GM10248 (cell line): Measurements from ENCODE around the gene TUBGCP6.

Experiments
- CTCF ChIA-PET: fragments of 300-600 bp; sonication (Branson Sonifier 250); formaldehyde crosslinking; extraction: SDS; loops from one replicate; lab custom pipeline; 2021; ENCODE audit warnings: antibody characterized with exemption; lab: Yijun Ruan, JAX
- POLR2A ChIA-PET: fragments of 350-650 bp; sonication (Branson Sonifier 250); formaldehyde crosslinking; extraction: SDS; loops from one replicate; lab custom pipeline; 2020; ENCODE audit warnings: antibody characterized with exemption; lab: Yijun Ruan, JAX
- DNase-seq: peaks from one replicate; pipeline ENCODE4 v3.0.0; 2012; ENCODE audit errors: extremely low spot score
- CTCF ChIP-seq: IDR thresholded peaks from 2 replicates; pipeline ENCODE4 v1.5.1; 2012; ENCODE audit warnings: mild to moderate bottlenecking, low read depth; ENCODE audit errors: extremely low read depth, missing control alignments, control extremely low read depth

The TUBGCP6 gene

GRCh38 chr22:50257451-50258360, 12.9 kb upstream of the TUBGCP6 start:
- TF ChIP-seq CTCF: no peak
- ChIA-PET CTCF (no interaction called here), POLR2A (no interaction called here)
- no peak for DNase-seq

- CTCF ChIA-PET: interaction anchor here (0.9 kb wide), 1 partner anchor 19 kb away, joined by 3 read pairs; no protein-coding TSS in a partner anchor
- POLR2A ChIA-PET: no interaction called here
- no peak for DNase-seq
- no peak for TF ChIP-seq CTCF
Measured at GRCh38 chr22:50257041-50257440, 12.2 kb upstream of the TUBGCP6 start.

- POLR2A ChIA-PET: no interaction called here
- DNase-seq: no peak
- CTCF ChIA-PET: interaction anchor here (0.9 to 6.3 kb wide), 3 partner anchors 8 to 20 kb away, joined by 3 to 64 read pairs (median 4); partner anchors contain the start of gene MAPK12
- no peak for TF ChIP-seq CTCF
Measured at GRCh38 chr22:50256258-50256862, 11.5 kb upstream of the TUBGCP6 start.

- no peak for TF ChIP-seq CTCF
- no peak for DNase-seq
- CTCF ChIA-PET: interaction anchor here (1.1 to 6.3 kb wide), 3 partner anchors 9 to 21 kb away, joined by 4 to 64 read pairs (median 18); partner anchors contain the start of gene MAPK12
- POLR2A ChIA-PET: no interaction called here
Measured at GRCh38 chr22:50255607-50256006, 10.8 kb upstream of the TUBGCP6 start.

- ChIA-PET CTCF (interaction anchor here (1.1 to 6.3 kb wide), 3 partner anchors 9 to 22 kb away, joined by 4 to 64 read pairs (median 18); partner anchors contain the start of gene MAPK12), POLR2A (interaction anchor here (0.5 kb wide), 1 partner anchor 256 kb away, joined by 5 read pairs; no protein-coding TSS in a partner anchor)
- TF ChIP-seq CTCF: no peak
Measured at GRCh38 chr22:50255099-50255498, 10.3 kb upstream of the TUBGCP6 start.

GRCh38 chr22:50253941-50254340, 9.1 kb upstream of the TUBGCP6 start:
- ChIA-PET CTCF (interaction anchor here (3.8 to 6.3 kb wide), 2 partner anchors 11 to 23 kb away, joined by 18 to 64 read pairs; partner anchors contain the start of gene MAPK12), POLR2A (no interaction called here)
- no peak for DNase-seq
- no peak for TF ChIP-seq CTCF

More at GRCh38 chr22:50255099-50255498, 10.3 kb upstream of the TUBGCP6 start:
- no peak for DNase-seq
